T-helper 2 cell treated with Interferon-gamma antibody and Interleukin-4, amounts not matched to agents 5 μg/mL and 100 μg/mL, for 36 hours (primary cell): ENCODE measurements around the gene TTLL11.
"Not testable (repeated sequence)": the region's sequence is repeated elsewhere in the genome, so short reads cannot be mapped to it uniquely, and the experiment has no call there.

Source experiments
- DNase-seq: peaks from one replicate; pipeline ENCODE4 v3.0.0; 2021; ENCODE audit warnings: low spot score
- H3K27ac Mint-ChIP-seq: one replicate; pipeline ENCODE4 v1.8.0; 2021; ENCODE audit warnings: mild to moderate bottlenecking, mixed read lengths
- H3K27me3 Mint-ChIP-seq: one replicate; pipeline ENCODE4 v1.8.0; 2021; ENCODE audit warnings: low read depth, mixed read lengths
- H3K36me3 Mint-ChIP-seq: one replicate; pipeline ENCODE4 v1.8.0; 2021; ENCODE audit warnings: low read depth, mixed read lengths
- H3K4me1 Mint-ChIP-seq: one replicate; pipeline ENCODE4 v1.8.0; 2021; ENCODE audit warnings: low read depth, mixed read lengths
- H3K4me3 Mint-ChIP-seq: one replicate; pipeline ENCODE4 v1.8.0; 2022; ENCODE audit warnings: mild to moderate bottlenecking, moderate library complexity, mixed read lengths
- H3K9me3 Mint-ChIP-seq: one replicate; pipeline ENCODE4 v1.8.0; 2021; ENCODE audit warnings: mixed read lengths

Gene TTLL11

DNA sequence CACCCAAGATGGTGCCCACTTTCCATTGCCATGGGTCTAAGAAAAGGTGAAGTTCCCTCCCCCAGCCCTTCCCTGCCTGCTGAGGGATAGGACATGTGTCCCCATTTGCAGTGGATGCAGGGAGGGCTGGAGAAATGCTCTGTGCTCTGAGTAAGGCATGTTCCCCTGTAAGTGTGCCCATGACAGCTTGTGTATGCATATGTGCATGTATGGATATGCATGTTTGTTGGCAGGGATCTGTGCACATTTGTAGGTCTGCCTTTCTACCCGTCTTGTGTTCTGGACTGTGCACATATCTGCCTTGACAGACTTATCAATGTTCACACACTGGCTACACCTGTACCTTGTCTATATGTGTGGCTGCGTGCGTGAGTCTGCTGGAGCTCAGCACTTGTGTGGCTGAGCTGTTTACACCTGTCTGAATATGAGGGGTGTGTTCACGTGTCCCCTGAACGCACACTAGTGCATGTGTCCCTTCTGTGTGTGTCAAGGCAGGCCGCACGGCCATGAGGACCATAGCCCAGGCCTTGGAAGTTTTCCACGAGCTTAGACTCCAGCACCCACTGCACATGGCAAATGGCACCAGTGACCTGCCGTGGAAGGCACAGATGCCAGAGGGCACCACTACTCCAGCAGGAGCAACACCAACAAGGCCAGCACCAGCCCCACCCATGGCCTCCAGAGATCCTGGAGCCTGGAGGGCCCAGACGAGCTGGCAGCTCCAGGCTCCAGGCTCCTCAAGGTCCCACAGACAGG is 27.4 kb upstream of the TTLL11 start:
- no peak for DNase-seq
- Mint-ChIP-seq H3K4me1 (peaks cover 1% of the 10 kb centered on the region), H3K27me3 (peaks cover 14% of the 10 kb centered on the region), H3K4me3 (no peak overlapping the region), H3K9me3 (no peaks in the 10 kb centered on the region), H3K27ac (no peak overlapping the region), H3K36me3 (no peaks in the 10 kb centered on the region)

DNA sequence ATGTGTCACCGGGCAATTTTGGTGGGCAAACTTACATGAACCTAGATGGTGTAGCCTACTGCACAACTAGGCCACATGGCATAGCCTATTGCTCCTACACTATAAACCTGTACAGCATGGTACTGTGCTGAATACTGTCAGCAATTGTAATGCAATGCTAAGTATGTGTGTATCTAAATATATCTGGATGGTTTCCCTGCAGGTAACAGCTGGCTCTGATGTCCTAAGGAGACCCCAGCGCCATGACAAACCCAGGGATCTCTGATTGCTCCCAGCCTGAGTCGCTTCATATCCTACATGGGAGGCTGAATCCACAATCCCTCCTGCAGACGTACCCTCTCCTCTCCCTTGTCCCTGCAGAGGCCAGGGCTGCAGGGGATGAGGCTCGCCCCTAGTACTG is 26.6 kb upstream of the TTLL11 start:
- Mint-ChIP-seq H3K36me3 (no peaks in the 10 kb centered on the region), H3K4me1 (no peaks in the 10 kb centered on the region), H3K27me3 (peaks cover 7% of the 10 kb centered on the region), H3K4me3 (no peak overlapping the region), H3K9me3 (no peaks in the 10 kb centered on the region), H3K27ac (no peak overlapping the region)
- DNase-seq: no peak

DNA sequence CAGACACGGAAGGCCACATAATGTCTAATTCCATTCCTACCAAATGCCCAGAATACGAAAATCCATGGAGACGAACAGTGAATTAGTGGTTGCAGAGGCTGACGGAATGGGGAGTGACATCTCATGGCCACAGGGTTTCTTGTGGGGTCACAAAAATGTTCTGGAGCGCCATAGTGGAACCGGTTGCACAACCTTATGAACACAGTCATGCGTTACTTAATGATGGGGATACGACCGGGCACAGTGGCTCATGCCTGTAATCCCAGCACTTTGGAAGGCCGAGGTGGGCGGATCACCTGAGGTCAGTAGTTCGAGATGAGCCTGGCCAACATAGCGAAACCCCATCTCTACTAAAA is 26.0 kb upstream of the TTLL11 start:
- no peak for DNase-seq
- H3K4me1 Mint-ChIP-seq: no peaks in the 10 kb centered on the region
- H3K27me3 Mint-ChIP-seq: peaks cover 1% of the 10 kb centered on the region
- H3K4me3 Mint-ChIP-seq: no peak overlapping the region
- H3K36me3 Mint-ChIP-seq: no peaks in the 10 kb centered on the region
- H3K9me3 Mint-ChIP-seq: no peaks in the 10 kb centered on the region
- no peak overlapping the region for H3K27ac Mint-ChIP-seq

DNA sequence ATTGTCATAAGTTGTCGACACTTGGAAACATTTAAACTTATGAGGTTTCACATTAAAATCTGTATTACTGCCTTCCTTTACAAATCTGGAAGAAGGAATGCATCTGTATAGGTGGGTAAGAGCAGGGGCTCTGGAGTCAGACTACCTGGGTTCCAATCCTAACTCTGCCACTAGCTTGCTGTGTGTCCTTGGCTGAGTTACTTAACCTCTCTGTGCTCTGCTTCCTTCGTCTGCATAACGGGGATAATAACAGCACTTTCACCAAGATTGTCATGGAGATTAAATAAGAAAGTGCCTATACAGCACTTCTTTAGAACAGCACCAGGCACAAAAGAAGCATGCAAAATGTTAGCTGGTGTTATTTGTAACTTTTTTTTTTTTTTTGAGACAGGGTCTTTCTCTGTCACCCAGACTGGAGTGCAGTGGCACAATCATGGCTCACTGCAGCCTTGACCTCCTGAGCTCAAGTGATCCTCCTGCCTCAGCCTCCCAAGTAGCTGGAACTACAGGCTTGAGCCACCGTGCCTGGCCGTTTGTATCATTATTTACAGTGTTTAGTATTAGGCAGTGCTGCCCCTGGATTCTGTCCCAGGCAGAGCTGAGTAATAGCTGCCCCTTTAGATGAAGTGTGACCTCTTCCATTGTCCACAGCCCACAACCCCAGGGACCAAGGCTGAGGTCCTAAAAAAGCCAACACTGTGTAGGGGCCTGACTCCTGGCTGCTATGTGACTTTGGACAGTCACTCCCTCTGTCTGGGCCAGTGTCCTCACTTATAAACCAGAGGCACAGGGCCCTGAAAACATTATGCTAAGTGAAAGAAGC is 25.4 kb upstream of the TTLL11 start:
- Mint-ChIP-seq H3K27me3 (no peaks in the 10 kb centered on the region), H3K27ac (no peak overlapping the region), H3K4me1 (no peaks in the 10 kb centered on the region), H3K36me3 (no peaks in the 10 kb centered on the region), H3K9me3 (no peaks in the 10 kb centered on the region), H3K4me3 (no peak overlapping the region)
- DNase-seq: no peak

DNA sequence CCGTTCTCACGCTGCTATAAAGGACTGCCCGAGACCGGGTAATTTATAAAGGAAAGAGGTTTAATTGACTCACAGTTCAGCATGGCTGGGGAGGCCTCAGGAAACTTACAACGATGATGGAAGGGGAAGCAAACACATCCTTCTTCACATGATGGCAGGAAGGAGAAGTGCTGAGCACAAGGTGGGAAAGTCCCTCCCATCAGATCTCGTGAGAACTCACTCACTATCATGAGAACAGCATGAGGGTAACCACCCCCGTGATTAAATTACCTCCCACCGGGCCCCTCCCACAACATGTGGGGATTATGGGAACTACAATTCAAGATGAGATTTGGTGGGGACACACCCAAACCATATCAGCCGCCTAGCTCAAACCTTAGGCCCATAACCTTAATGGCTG is 24.1 kb upstream of the TTLL11 start:
- H3K9me3 Mint-ChIP-seq, H3K4me3 Mint-ChIP-seq, H3K27ac Mint-ChIP-seq, H3K36me3 Mint-ChIP-seq, H3K4me1 Mint-ChIP-seq, H3K27me3 Mint-ChIP-seq, DNase-seq: not testable (repeated sequence)

DNA sequence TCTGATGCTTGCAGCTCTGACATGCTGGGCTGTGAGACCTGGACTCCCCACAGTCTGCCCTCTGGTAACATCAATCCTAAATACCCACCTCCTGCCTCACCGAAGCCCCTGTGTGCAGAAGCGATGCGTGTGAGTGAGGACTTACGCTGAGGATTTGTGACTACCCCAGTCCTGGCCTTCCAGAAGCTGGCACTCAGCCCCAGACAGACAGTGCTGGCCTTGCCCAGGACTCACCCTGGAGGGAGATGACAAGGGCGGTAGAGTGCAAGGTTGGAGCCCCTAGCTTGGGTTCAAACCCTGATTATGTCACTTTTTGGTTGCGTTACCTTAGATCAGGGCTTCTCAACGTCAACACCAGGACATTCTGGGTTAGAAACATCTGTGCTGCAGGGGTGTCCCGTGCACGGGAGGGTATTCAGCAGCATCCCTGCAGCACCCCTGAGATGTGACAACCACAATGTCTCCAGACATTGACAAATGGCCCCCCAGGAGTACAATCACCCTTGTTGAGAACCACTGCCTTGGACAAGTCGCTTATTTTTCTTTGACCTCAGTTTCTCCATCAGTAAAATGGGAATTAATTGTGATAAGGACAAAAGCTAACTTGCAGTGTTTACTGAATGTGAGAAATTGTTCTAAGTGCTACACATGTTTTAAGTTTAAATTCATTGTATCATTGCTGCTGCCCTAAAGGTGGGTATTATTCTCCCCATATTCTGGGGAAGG is 23.5 kb upstream of the TTLL11 start:
- no peak overlapping the region for H3K27ac Mint-ChIP-seq
- no peak overlapping the region for H3K4me3 Mint-ChIP-seq
- H3K27me3 Mint-ChIP-seq: no peaks in the 10 kb centered on the region
- no peaks in the 10 kb centered on the region for H3K36me3 Mint-ChIP-seq
- no peaks in the 10 kb centered on the region for H3K9me3 Mint-ChIP-seq
- DNase-seq: no peak
- H3K4me1 Mint-ChIP-seq: no peaks in the 10 kb centered on the region

DNA sequence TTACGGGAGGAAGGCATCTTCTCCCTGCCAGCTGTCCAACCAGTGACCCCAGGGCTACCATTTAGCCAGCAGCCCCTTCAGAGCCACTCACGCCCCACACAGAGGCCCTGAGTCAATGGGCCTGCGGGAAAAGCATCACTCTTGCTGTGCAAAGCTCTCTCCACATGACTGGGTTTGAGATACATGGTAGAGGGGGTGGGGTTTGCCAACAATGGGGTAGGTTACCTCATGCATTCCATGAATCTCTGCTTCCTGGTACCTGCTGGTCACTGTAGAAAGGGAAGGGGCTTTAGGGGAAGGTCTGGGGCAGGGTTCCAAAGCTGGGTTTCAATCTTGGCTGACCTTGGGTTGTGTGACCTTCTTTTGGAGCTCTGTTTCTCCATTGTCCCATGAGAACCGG is 22.9 kb upstream of the TTLL11 start:
- Mint-ChIP-seq H3K4me3 (no peak overlapping the region), H3K9me3 (no peaks in the 10 kb centered on the region), H3K27me3 (no peaks in the 10 kb centered on the region), H3K4me1 (no peaks in the 10 kb centered on the region), H3K27ac (no peak overlapping the region), H3K36me3 (no peaks in the 10 kb centered on the region)
- no peak for DNase-seq

DNA sequence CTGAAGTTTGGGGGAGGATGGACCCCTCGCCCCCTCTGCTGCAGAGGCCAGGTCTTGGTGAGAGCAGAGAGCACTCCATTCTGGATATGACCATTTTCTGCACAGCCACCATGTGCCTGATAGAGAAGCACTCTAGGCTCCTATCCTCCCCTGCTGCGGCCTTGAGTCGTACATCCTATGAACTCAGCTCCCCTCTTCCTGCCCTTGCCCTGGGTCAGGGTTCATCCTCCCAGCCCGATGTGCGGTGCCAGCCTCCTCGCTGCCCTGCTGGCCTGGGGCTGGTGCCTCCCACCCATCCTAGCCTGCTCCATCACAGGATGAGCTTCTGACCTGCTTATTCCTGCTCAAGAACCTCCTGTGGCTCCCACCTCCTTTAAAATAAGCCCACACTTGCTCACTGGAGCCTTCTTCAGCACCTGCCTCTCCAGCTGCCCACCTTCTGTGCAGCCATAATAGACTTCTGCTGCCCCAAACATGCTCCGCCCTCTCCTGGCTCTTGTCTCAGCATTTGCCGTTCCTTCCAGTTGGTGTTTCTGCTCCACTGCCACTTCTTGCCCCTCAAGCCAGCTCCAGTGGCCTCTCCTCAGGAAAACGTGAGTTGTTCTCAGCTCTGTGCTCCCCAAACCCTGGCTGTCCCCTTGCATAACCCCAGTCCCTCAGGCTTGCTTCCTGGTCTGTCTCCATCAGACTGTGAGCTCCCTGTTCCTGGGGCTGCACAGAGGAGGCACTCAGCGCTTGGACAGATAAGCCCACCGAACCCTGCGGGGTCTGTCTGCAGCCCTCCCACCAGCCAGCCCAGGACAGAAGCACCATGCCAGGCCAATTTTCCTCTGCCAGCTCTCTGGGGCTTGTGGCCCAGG is 22.3 kb upstream of the TTLL11 start:
- H3K36me3 Mint-ChIP-seq: no peaks in the 10 kb centered on the region

DNA sequence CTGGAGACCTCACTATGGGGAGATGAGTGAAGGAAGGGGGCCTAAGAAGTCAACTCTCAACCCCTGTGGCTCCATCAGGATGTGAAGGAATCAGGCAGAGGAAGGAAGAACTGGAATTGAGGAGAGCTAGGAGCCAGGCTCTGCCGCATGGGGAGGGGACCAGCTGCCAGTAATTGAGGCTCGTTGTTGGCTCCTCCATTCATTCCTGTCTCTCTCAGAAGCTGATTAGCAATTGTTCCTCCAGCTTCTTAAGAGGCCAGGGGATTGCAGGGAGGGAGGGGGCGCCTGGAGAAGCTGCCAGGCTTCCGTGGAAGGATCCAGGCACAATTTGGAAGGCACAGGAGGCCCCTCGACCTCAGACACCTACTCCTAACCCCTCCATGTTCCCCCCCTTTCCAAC is 20.5 kb upstream of the TTLL11 start:
- H3K27me3 Mint-ChIP-seq: no peaks in the 10 kb centered on the region
- no peak overlapping the region for H3K4me3 Mint-ChIP-seq
- no peaks in the 10 kb centered on the region for H3K36me3 Mint-ChIP-seq
- H3K4me1 Mint-ChIP-seq: no peaks in the 10 kb centered on the region
- DNase-seq: no peak
- no peaks in the 10 kb centered on the region for H3K9me3 Mint-ChIP-seq
- H3K27ac Mint-ChIP-seq: no peak overlapping the region

More for the DNA sequence above, 22.3 kb upstream of the TTLL11 start:
- Mint-ChIP-seq H3K27me3 (no peaks in the 10 kb centered on the region), H3K4me3 (no peak overlapping the region), H3K4me1 (no peaks in the 10 kb centered on the region), H3K9me3 (no peaks in the 10 kb centered on the region), H3K27ac (no peak overlapping the region)
- no peak for DNase-seq

DNA sequence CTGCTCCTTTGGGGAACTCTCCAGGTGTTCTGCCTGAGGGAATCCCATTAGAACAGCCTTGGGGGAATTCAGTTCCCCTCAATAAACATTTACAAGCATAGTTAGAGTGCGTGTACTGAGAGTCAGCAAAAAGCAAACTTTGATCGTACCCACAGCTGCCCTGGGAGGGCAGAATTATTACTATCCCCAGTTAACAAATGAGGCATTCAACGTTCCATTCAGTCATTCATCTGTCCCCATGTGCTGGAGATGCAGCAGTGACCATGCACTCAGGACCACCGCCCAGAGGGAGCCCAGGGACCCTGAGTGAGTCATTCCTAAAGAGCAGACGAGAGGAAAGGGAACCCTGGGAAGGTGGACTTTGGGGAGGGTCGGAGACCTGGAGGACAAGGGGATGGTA is 19.1 kb upstream of the TTLL11 start:
- Mint-ChIP-seq H3K9me3 (no peaks in the 10 kb centered on the region), H3K27me3 (no peaks in the 10 kb centered on the region), H3K27ac (no peak overlapping the region), H3K4me3 (no peak overlapping the region), H3K36me3 (no peaks in the 10 kb centered on the region), H3K4me1 (no peaks in the 10 kb centered on the region)
- DNase-seq: no peak

DNA sequence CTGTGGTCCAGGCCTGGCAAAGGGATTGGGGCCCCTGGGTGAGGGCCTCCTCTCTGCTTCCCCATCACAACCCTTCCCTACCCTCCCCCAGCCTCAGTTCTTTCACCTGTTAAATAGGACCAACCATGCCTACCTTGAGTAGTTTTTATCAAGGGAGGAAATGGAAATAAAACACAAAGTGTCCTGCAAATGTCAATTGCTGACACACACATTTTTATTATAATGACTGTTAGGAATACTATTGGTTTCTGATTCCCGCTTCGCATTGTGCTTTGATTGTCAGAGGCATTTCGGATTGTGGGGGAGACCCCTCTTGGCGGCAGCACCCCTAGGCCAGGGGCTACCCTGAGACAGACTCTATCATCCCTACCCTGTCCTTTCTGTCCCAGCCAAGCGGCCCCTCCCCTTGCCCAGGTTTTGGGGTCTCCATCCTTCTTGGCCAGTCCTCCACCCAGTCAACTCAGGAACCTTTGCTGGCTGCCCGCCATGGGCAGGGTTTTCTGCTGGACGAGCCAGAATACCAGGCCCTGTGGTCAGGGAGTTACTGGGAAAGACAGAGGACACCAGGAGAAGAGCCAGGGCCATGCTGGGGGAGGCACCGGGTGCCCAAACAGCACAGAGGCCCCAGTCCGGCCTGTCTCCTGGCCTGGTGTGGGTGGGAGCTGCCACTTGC is 18.4 kb upstream of the TTLL11 start:
- H3K27me3 Mint-ChIP-seq: no peaks in the 10 kb centered on the region
- no peaks in the 10 kb centered on the region for H3K9me3 Mint-ChIP-seq
- H3K4me1 Mint-ChIP-seq: no peaks in the 10 kb centered on the region
- H3K27ac Mint-ChIP-seq: no peak overlapping the region
- H3K36me3 Mint-ChIP-seq: no peaks in the 10 kb centered on the region
- no peak overlapping the region for H3K4me3 Mint-ChIP-seq
- no peak for DNase-seq

DNA sequence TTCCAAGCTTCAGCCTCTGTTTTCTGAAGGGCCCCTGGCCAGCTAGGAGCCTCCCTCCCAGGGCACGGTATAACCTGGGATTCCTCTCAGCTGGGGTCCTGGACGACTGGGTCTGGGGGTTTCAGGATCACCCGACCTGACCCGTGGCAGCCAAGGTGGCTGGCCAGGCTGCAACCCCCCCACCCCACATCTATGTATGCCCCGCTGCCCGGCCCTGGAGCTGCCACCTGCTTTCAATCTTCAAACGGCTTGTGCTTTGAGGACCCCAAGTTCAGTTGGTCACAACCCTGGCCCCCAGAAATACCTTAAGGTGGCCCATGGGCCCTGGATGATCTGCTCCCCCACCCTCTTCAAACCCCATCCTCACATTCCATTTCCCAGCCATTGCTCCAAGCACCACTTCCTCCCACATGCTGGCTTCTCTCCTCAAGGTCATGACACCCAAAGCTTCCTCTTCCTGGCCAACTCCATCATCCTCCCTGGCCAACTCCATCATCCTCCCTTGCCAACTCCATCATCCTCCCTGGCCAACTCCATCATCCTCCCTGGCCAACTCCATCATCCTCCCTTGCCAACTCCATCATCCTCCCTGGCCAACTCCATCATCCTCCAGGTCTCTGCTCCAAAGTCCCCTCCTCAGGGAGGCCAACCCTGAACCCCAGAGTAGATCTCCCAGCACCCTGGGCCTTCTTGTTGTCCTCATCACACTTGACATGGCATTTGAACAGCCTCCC is 17.2 kb upstream of the TTLL11 start:
- Mint-ChIP-seq H3K4me3 (no peak overlapping the region), H3K9me3 (no peaks in the 10 kb centered on the region), H3K27ac (no peak overlapping the region), H3K27me3 (no peaks in the 10 kb centered on the region), H3K4me1 (no peaks in the 10 kb centered on the region), H3K36me3 (no peaks in the 10 kb centered on the region)
- DNase-seq: no peak
